IMR-90 (cell line): ENCODE data around the gene TSKS. TPM values are rescaled to one million over a fixed set of nuclear protein-coding genes. Genes with fewer than 3 reads are reported as not detected.

Experiments used
- ATAC-seq: fragments of 200-7000 bp; cut with Tn5 transposase; 2 replicates; pipeline ENCODE4 v1.9.1; 2020; ENCODE audit warnings: low read depth, mild to moderate bottlenecking, moderate library complexity
- BruUV-seq: library from RNA; stranded (reverse); fragments of 400-500 nt; replicated peaks from 2 replicates; lab custom pipeline; 2021; lab: Mats Ljungman, UMichigan
- CTCF ChIA-PET: fragments of 300-600 bp; formaldehyde crosslinking; extraction: SDS; loops from one replicate; lab custom pipeline; 2021; ENCODE audit warnings: antibody characterized with exemption; lab: Yijun Ruan, JAX
- POLR2A ChIA-PET: fragments of 300-600 bp; sonication (Branson Sonifier 250); formaldehyde crosslinking; loops from one replicate; lab custom pipeline; 2022; ENCODE audit warnings: antibody characterized with exemption; ENCODE audit not compliant: unreplicated experiment; lab: Charles Lee
- DNase-seq: peaks from one replicate; pipeline ENCODE4 v3.0.0; 2013
- H2AFZ ChIP-seq: replicated peaks from 2 replicates; pipeline ENCODE3; 2013; ENCODE audit warnings: low read length, mild to moderate bottlenecking; ENCODE audit not compliant: poor library complexity
- H2AK5ac ChIP-seq: 2 replicates; pipeline ENCODE4 v1.6.1; 2013; ENCODE audit warnings: low read depth, low read length, inconsistent platforms
- H2AK9ac ChIP-seq: replicated peaks from 2 replicates; pipeline ENCODE3; 2013; ENCODE audit warnings: mild to moderate bottlenecking, low read depth, low read length, moderate library complexity; ENCODE audit not compliant: poor library complexity
- H2BK120ac ChIP-seq: 2 replicates; pipeline ENCODE4 v1.6.1; 2013; ENCODE audit warnings: low read depth, low read length, inconsistent platforms
- H2BK15ac ChIP-seq: 3 replicates; pipeline ENCODE4 v1.6.1; 2013; ENCODE audit warnings: low read depth, low read length, inconsistent platforms
- H2BK20ac ChIP-seq: 2 replicates; pipeline ENCODE4 v1.6.1; 2013; ENCODE audit warnings: low read depth, mild to moderate bottlenecking, inconsistent platforms, low read length, moderate library complexity
- H2BK5ac ChIP-seq: 2 replicates; pipeline ENCODE4 v1.6.1; 2013; ENCODE audit warnings: mild to moderate bottlenecking, low read depth, low read length, inconsistent platforms; ENCODE audit not compliant: poor library complexity, severe bottlenecking
- H3K14ac ChIP-seq: replicated peaks from 2 replicates; pipeline ENCODE4 v1.6.1; 2013; ENCODE audit warnings: low read depth, low read length, inconsistent platforms
- H3K18ac ChIP-seq: 2 replicates; pipeline ENCODE4 v1.6.1; 2013; ENCODE audit warnings: low read depth, low read length, control low read depth
- H3K23ac ChIP-seq: 2 replicates; pipeline ENCODE4 v1.6.1; 2013; ENCODE audit warnings: low read depth, low read length, inconsistent platforms
- H3K27ac ChIP-seq: 2 replicates; pipeline ENCODE4 v1.5.1; 2013; ENCODE audit warnings: mild to moderate bottlenecking, control low read depth, low read length; ENCODE audit not compliant: insufficient read depth
- H3K27me3 ChIP-seq: 2 replicates; pipeline ENCODE4 v1.6.1; 2013; ENCODE audit warnings: low read length; ENCODE audit not compliant: control insufficient read depth, insufficient read depth
- H3K36me3 ChIP-seq: 2 replicates; pipeline ENCODE4 v1.6.1; 2013; ENCODE audit warnings: low read length, mixed read lengths; ENCODE audit not compliant: control insufficient read depth, insufficient read depth
- H3K4ac ChIP-seq: 2 replicates; pipeline ENCODE4 v1.6.1; 2013; ENCODE audit warnings: low read depth, low read length, inconsistent platforms
- H3K4me1 ChIP-seq: 2 replicates; pipeline ENCODE4 v1.6.1; 2013; ENCODE audit warnings: low read length, mixed read lengths; ENCODE audit not compliant: control insufficient read depth, insufficient read depth
- H3K4me2 ChIP-seq: 2 replicates; pipeline ENCODE4 v1.6.1; 2013; ENCODE audit warnings: low read depth, mild to moderate bottlenecking, control low read depth, low read length, moderate library complexity
- H3K4me3 ChIP-seq: 2 replicates; pipeline ENCODE4 v1.5.1; 2013; ENCODE audit warnings: low read depth, mild to moderate bottlenecking, control low read depth, low read length, moderate library complexity; ENCODE audit not compliant: insufficient read depth
- H3K56ac ChIP-seq: 2 replicates; pipeline ENCODE4 v1.6.1; 2013; ENCODE audit warnings: low read length, inconsistent platforms; ENCODE audit not compliant: insufficient read depth; ENCODE audit errors: extremely low read depth
- H3K79me1 ChIP-seq, 2 experiments: 2 replicates each; pipeline ENCODE4 v1.6.1; 2013; ENCODE audit warnings: low read length in 2 of 2, inconsistent platforms in 1 of 2, low read depth in 1 of 2
- H3K9ac ChIP-seq: 2 replicates; pipeline ENCODE4 v1.6.1; 2013; ENCODE audit warnings: low read depth, low read length, control low read depth
- H3K9me1 ChIP-seq: 2 replicates; pipeline ENCODE4 v1.6.1; 2013; ENCODE audit warnings: low read length, inconsistent platforms; ENCODE audit not compliant: insufficient read depth
- H3K9me3 ChIP-seq: 2 replicates; pipeline ENCODE4 v1.6.1; 2013; ENCODE audit warnings: low read length; ENCODE audit not compliant: control insufficient read depth, insufficient read depth
- H4K20me1 ChIP-seq: 2 replicates; pipeline ENCODE4 v1.6.1; 2013; ENCODE audit warnings: low read length, inconsistent platforms; ENCODE audit not compliant: insufficient read depth
- H4K5ac ChIP-seq: 2 replicates; pipeline ENCODE4 v1.6.1; 2013; ENCODE audit warnings: mild to moderate bottlenecking, low read depth, low read length, control low read depth
- H4K8ac ChIP-seq, 2 experiments: 2 replicates each; pipeline ENCODE4 v1.6.1; 2013; ENCODE audit warnings: low read depth in 2 of 2, low read length in 2 of 2, control low read depth in 1 of 2, inconsistent platforms in 1 of 2
- H4K91ac ChIP-seq: 2 replicates; pipeline ENCODE4 v1.6.1; 2013; ENCODE audit warnings: low read depth, low read length, inconsistent platforms; ENCODE audit not compliant: insufficient read depth
- BHLHE40 ChIP-seq: fragments of 150-350 bp; IDR thresholded peaks from 2 replicates; pipeline ENCODE4 v1.6.1; 2016; ENCODE audit warnings: mild to moderate bottlenecking, low read depth, low read length
- CEBPB ChIP-seq: IDR thresholded peaks from 2 replicates; pipeline ENCODE4 v1.6.1; 2012; ENCODE audit warnings: low read depth, low read length, improper control_type of control experiment
- RCOR1 ChIP-seq: IDR thresholded peaks from 2 replicates; pipeline ENCODE4 v1.6.1; 2012; ENCODE audit warnings: mild to moderate bottlenecking, low read length, improper control_type of control experiment; ENCODE audit not compliant: insufficient replicate concordance
- SMC3 ChIP-seq: fragments of 150-350 bp; IDR thresholded peaks from 2 replicates; pipeline ENCODE4 v1.6.1; 2016; ENCODE audit warnings: low read depth, mild to moderate bottlenecking, antibody characterized with exemption, low read length, moderate library complexity
- WGBS, 2 experiments: methylation state at CpG; one replicate each; pipeline versions ENCODE4 v1.1.5 to v1.1.7; 2013; ENCODE audit warnings: missing lambda C conversion rate in 2 of 2; ENCODE audit not compliant: insufficient read length in 1 of 2; ENCODE audit errors: extremely low coverage in 2 of 2; 5-methylcytosine and 5-hydroxymethylcytosine counted together
- dilution Hi-C: fragments of 300-500 bp; cut with HindIII; formaldehyde crosslinking; loops from one replicate; pipeline ENCODE4 v1.14.3; 2018; ENCODE audit warnings: low sequenced_read_pairs; ENCODE audit not compliant: unreplicated experiment
- in situ Hi-C: fragments of 300-500 bp; cut with MboI; formaldehyde crosslinking; loops from 3 replicates; pipeline ENCODE4 v1.14.3; 2019; ENCODE audit warnings: low sequenced_read_pairs, inconsistent platforms, mixed read lengths
- intact Hi-C: fragments of 100-400 bp; cut with micrococcal nuclease; formaldehyde crosslinking; loops from 2 replicates; pipeline ENCODE4 v1.10.0; 2022
- polyA plus RNA-seq, 3 experiments: library from polyadenylated mRNA; depleted of rRNA; stranded (reverse); fragments of >200 nt; gene quantifications; 2 replicates each; pipeline ENCODE4 v1.2.3, GENCODE V29; 2012; ENCODE audit warnings: low replicate concordance in 1 of 3
- total RNA-seq: library from RNA; depleted of rRNA; stranded (reverse); fragments of >200 nt; gene quantifications from 2 replicates; pipeline ENCODE4 v1.2.3, GENCODE V29; 2012
- TF ChIP-seq, protein P1 (sequence below): fragments of 150-350 bp; IDR thresholded peaks from 2 replicates; pipeline ENCODE4 v1.6.1; 2016; ENCODE audit warnings: low read depth, mild to moderate bottlenecking, low read length, moderate library complexity, borderline replicate concordance

The TSKS gene
- total and polyA plus RNA-seq, 2 of the 4 experiments (the other 2 are of a cell fraction): not detected

DNA sequence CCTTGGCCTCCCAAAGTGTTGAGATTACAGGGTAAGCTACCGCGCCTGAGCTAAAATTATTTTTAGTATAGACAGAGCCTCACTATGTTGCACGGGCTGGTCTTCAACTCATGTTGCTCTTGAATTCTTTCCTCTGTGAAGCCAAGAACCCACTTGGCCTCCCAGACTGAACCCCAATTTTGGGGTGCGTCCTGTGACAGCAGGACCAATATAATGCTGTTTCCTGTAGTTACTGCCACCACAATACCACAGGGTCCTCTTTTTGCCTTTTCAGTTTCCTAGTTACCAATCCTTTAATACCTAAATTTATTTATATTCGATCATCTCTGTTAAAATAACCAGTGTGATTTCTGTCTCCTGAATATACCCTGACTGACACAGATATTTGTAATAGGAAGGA, 32.9 kb downstream of the TSKS start:
- no peak overlapping the region for H3K27ac ChIP-seq
- dilution Hi-C loops: no loop called here
- H2BK15ac ChIP-seq: no peak overlapping the region
- TF ChIP-seq SMC3 (no peak), BHLHE40 (no peak), RCOR1 (no peak), CEBPB (no peak)
- TF ChIP-seq, protein P1, sequence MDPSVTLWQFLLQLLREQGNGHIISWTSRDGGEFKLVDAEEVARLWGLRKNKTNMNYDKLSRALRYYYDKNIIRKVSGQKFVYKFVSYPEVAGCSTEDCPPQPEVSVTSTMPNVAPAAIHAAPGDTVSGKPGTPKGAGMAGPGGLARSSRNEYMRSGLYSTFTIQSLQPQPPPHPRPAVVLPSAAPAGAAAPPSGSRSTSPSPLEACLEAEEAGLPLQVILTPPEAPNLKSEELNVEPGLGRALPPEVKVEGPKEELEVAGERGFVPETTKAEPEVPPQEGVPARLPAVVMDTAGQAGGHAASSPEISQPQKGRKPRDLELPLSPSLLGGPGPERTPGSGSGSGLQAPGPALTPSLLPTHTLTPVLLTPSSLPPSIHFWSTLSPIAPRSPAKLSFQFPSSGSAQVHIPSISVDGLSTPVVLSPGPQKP: no peak
- no TSS peak for BruUV-seq
- in situ Hi-C loops: no loop called here
- no peak overlapping the region for H4K5ac ChIP-seq
- intact Hi-C loops: no loop called here
- CTCF ChIA-PET: no interaction called here
- H3K9ac ChIP-seq: no peak overlapping the region
- H2AK5ac ChIP-seq: no peak overlapping the region
- POLR2A ChIA-PET: no interaction called here
- H3K56ac ChIP-seq: no peak overlapping the region
- WGBS, 2 experiments: 82% methylated on average over 2 of the region's 5 CpGs; no CpG with 5 or more reads in 1 of the 2 experiments
- no peak overlapping the region for H2BK120ac ChIP-seq
- no peak overlapping the region for H2BK20ac ChIP-seq
- no peaks in the 10 kb centered on the region for H3K27me3 ChIP-seq
- no peak overlapping the region for H3K23ac ChIP-seq
- H4K8ac ChIP-seq: no peak overlapping the region
- H3K36me3 ChIP-seq: no peaks in the 10 kb centered on the region
- ATAC-seq (no peak), DNase-seq (no peak)
- no peaks in the 10 kb centered on the region for H3K79me1 ChIP-seq
- peaks cover 3% of the 10 kb centered on the region; the same call in 1 of the 2 replicates for H3K4me1 ChIP-seq
- no peak overlapping the region for H3K18ac ChIP-seq
- no peak overlapping the region for H3K4ac ChIP-seq
- H2AFZ ChIP-seq: no peak overlapping the region
- H4K20me1 ChIP-seq: no peaks in the 10 kb centered on the region
- H3K9me3 ChIP-seq: no peaks in the 10 kb centered on the region
- no peak overlapping the region for H4K91ac ChIP-seq
- H3K14ac ChIP-seq: no peak overlapping the region
- peaks cover 4% of the 10 kb centered on the region; the same call in 1 of the 2 replicates for H3K9me1 ChIP-seq
- no peak overlapping the region for H3K4me2 ChIP-seq
- no peak overlapping the region for H3K4me3 ChIP-seq
- H2BK5ac ChIP-seq: no peak overlapping the region
- H2AK9ac ChIP-seq: no peak overlapping the region
